Sigmoid colon (tissue), 7 donors: ENCODE results near the gene HES6. TPM values are rescaled to one million over a fixed set of nuclear protein-coding genes. Genes with fewer than 3 reads are reported as not detected.

Source experiments
- DNase-seq: peaks from one replicate; pipeline ENCODE4 v3.0.0-alpha.2; 2019
- H3K27ac ChIP-seq, 4 donors: fragments of 200-600 bp; sonication (generic); one replicate each; pipeline ENCODE4 v1.5.1; 2016 to 2019; ENCODE audit warnings: mild to moderate bottlenecking in 1 of 4
- H3K27me3 ChIP-seq, 3 donors: fragments of 200-600 bp; sonication (generic); one replicate each; pipeline ENCODE4 v1.5.1; 2019; ENCODE audit warnings: mild to moderate bottlenecking in 1 of 3
- H3K36me3 ChIP-seq, 4 donors: fragments of 200-600 bp; sonication (generic); one replicate each; pipeline ENCODE4 v1.5.1; 2016 to 2019
- H3K4me1 ChIP-seq, 4 donors: fragments of 200-600 bp; sonication (generic); one replicate each; pipeline ENCODE4 v1.5.1; 2017 to 2019
- H3K4me3 ChIP-seq, 4 donors: fragments of 200-600 bp; sonication (generic); one replicate each; pipeline ENCODE4 v1.5.1; 2017 to 2019; ENCODE audit warnings: mild to moderate bottlenecking in 2 of 4, moderate library complexity in 1 of 4
- H3K9me3 ChIP-seq, 4 donors: fragments of 200-600 bp in 3 of 4; sonication (generic) in 3 of 4; one replicate each; pipeline versions ENCODE4 v1.5.1 to v1.6.1; 2013 to 2019
- EP300 ChIP-seq, 4 donors: sonication (generic); formaldehyde crosslinking; IDR thresholded peaks; one replicate each; pipeline ENCODE4 v1.6.1; 2017; ENCODE audit warnings: antibody characterized with exemption in 4 of 4
- POLR2A ChIP-seq, 2 donors: fragments of 450-650 bp; IDR thresholded peaks; one replicate each; pipeline ENCODE4 v1.6.1; 2016; ENCODE audit warnings: antibody characterized with exemption in 2 of 2, mild to moderate bottlenecking in 2 of 2, moderate library complexity in 2 of 2
- POLR2AphosphoS5 ChIP-seq, 4 donors: sonication (generic); formaldehyde crosslinking; IDR thresholded peaks; one replicate each; pipeline ENCODE4 v1.6.1; 2017; ENCODE audit warnings: antibody characterized with exemption in 4 of 4
- WGBS, 2 donors: extraction: QIAGEN DNeasy Blood & Tissue Kit; methylation state at CpG; one replicate each; pipeline ENCODE4 v1.1.7; 2013; 5-methylcytosine and 5-hydroxymethylcytosine counted together
- intact Hi-C: fragments of 100-400 bp; cut with DNase I; formaldehyde crosslinking; loops from one replicate; pipeline ENCODE4 v1.15.1; 2023
- polyA plus RNA-seq, 3 donors: library from polyadenylated mRNA; stranded (reverse); fragments of 200-250 nt; gene quantifications; one replicate each; pipeline ENCODE4 v1.2.3, GENCODE V29; 2013
- total RNA-seq, 4 donors: library from RNA; depleted of rRNA; stranded (reverse); fragments of >200 nt; gene quantifications; one replicate each; pipeline ENCODE4 v1.1.0, GENCODE V29; 2016
- TF ChIP-seq, protein P1 (sequence below), 4 experiments: fragments of 450-650 bp in 3 of 4; fragments of 200-600 bp in 1 of 4; IDR thresholded peaks; one replicate each; pipeline ENCODE4 v1.5.1; 2016 to 2019; ENCODE audit warnings: antibody characterized with exemption in 4 of 4, mild to moderate bottlenecking in 3 of 4, moderate library complexity in 2 of 4
- donor health status: healthy with polysubstance abuse.
- donor health status: Bipolar disorder and iron deficiency.
- donor health status: healthy.

Gene HES6
- total and polyA plus RNA-seq, 7 donors, result 13.2 to 59.2 (median 27.3) TPM

DNA sequence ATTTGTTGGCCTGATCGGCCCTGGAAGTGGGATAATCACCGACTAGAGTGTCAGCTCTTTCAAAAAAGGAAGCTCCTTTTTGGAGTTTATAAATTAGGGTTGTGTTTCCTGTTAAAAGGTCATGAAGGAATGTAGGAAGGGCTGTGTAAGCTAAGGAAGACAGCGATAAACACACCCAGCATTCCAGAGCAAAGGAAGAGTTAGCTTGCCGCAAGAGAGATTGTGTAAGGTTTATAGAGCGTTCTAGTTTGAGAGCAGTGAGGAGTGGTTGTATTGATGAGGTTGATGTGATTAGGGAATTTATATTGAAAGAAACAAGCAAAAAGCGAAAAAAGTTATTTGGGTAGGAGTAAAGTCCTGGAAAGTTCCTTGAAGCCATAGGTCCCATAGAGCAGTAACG is 32.8 kb downstream of the HES6 start:
- Histone ChIP-seq H3K4me1 (peaks cover 0 to 13% (median 12%) of the 10 kb centered on the region in 4 donors), H3K9me3 (no peaks in the 10 kb centered on the region), H3K36me3 (no peaks in the 10 kb centered on the region), H3K4me3 (no peak overlapping the region), H3K27me3 (no peaks in the 10 kb centered on the region), H3K27ac (no peak overlapping the region)
- no peak for DNase-seq
- 75 to 82% methylated on average over 7 of the region's 7 CpGs for WGBS, 2 donors
- TF ChIP-seq, protein P1, sequence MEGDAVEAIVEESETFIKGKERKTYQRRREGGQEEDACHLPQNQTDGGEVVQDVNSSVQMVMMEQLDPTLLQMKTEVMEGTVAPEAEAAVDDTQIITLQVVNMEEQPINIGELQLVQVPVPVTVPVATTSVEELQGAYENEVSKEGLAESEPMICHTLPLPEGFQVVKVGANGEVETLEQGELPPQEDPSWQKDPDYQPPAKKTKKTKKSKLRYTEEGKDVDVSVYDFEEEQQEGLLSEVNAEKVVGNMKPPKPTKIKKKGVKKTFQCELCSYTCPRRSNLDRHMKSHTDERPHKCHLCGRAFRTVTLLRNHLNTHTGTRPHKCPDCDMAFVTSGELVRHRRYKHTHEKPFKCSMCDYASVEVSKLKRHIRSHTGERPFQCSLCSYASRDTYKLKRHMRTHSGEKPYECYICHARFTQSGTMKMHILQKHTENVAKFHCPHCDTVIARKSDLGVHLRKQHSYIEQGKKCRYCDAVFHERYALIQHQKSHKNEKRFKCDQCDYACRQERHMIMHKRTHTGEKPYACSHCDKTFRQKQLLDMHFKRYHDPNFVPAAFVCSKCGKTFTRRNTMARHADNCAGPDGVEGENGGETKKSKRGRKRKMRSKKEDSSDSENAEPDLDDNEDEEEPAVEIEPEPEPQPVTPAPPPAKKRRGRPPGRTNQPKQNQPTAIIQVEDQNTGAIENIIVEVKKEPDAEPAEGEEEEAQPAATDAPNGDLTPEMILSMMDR (IDR thresholded peaks at IDR 0.05), result no peak
- no peak for TF ChIP-seq EP300 (IDR thresholded peaks at IDR 0.05)
- no peak for TF ChIP-seq POLR2AphosphoS5 (IDR thresholded peaks at IDR 0.05)
- no peak for TF ChIP-seq POLR2A (IDR thresholded peaks at IDR 0.05)
- intact Hi-C loops, result loop anchor here (10.0 kb wide), 1 partner anchor 58 kb away; no protein-coding TSS in a partner anchor

GRCh38 chr2:238203973-238204683 is 35.7 kb downstream of the HES6 start:
- H3K9me3 ChIP-seq, result no peaks in the 10 kb centered on the region

DNA sequence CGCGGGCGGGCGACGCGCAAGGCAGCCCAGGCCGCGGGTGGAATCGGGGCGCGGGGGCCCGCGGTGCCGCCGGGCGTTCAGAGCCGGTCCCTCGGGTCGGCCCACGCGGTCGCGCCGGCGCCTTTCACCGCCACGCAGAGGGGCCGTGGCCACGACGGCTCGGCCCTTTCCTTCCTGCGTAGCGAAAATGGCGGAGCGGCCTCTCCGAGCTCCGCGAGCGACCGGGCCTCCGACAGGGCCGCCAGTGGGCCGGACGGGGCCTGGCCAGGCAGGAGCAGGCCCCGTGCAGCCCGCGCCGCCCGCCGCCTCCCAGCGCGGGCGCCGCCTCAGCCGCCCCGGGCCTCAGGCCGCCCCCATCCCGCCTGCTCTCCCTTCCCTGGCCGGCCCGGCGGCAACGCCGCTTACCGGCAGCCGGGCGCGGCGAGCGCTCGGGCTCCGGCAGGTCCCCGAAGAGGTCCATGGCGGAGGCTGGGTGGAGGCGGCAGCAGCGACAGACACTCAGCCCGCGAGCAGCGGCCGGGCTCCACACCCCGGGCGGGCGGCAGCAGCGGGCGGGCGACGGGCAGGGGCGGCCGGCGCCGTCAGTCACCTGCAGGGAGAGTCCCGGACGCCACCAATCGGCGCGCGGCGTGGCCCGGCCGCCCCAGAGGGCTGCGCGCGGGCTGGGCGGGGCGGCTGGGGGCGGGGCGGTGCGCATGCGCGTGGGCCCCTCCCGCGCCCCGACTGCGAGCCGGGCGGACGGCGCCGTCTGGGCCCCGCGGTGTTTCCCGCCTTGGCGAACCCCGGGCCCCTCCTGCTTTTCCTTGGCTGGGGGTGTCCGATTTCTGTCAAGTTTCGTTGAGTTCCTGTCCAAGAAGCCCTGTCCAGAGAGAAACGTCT is 36.5 kb downstream of the HES6 start, which contains the start of gene ILKAP:
TSS of gene ILKAP (minus strand) at position 602 of the 879 bp plus-strand sequence. CDS start at position 460, 142 bp downstream.
- WGBS, 2 donors, result 0% methylated on average over 126 of the region's 126 CpGs
- peaks cover 0 to 46% (median 43%) of the 10 kb centered on the region in 4 donors for H3K4me1 ChIP-seq
- no peaks in the 10 kb centered on the region for H3K36me3 ChIP-seq
- H3K9me3 ChIP-seq, result no peaks in the 10 kb centered on the region
- peak within 1 kb of the TSS; percentile 90 to 99 (median 95) for H3K27ac ChIP-seq
- TF ChIP-seq EP300 (IDR thresholded peaks at IDR 0.05) (no peak), POLR2A (IDR thresholded peaks at IDR 0.05) (peak; percentile 68 to 69), POLR2AphosphoS5 (IDR thresholded peaks at IDR 0.05) (peak; percentile 67 to 94 (median 84))
- TF ChIP-seq, protein P1 (IDR thresholded peaks at IDR 0.05), result no peak
- H3K4me3 ChIP-seq, result peak within 1 kb of the TSS; percentile 51 to 97 (median 82)
- no peaks in the 10 kb centered on the region for H3K27me3 ChIP-seq
- DNase-seq, result peak; percentile 95
- intact Hi-C loops, result loop anchor here (2.0 to 10.0 kb wide), 2 partner anchors 35 to 61 kb away; no protein-coding TSS in a partner anchor

More at GRCh38 chr2:238203973-238204683, 35.7 kb downstream of the HES6 start:
- peak overlapping the region; percentile 26 to 97 (median 82) for H3K4me3 ChIP-seq
- 58 to 64% methylated on average over 18 of the region's 18 CpGs for WGBS, 2 donors
- no peak for DNase-seq
- H3K27me3 ChIP-seq, result no peaks in the 10 kb centered on the region
- intact Hi-C loops, result loop anchor here (2.0 to 10.0 kb wide), 2 partner anchors 35 to 61 kb away; no protein-coding TSS in a partner anchor
- TF ChIP-seq POLR2AphosphoS5 (IDR thresholded peaks at IDR 0.05) (no peak), POLR2A (IDR thresholded peaks at IDR 0.05) (no peak), EP300 (IDR thresholded peaks at IDR 0.05) (no peak)
- TF ChIP-seq, protein P1 (IDR thresholded peaks at IDR 0.05), result no peak
- peak overlapping the region; percentile 90 to 99 (median 95) for H3K27ac ChIP-seq
- H3K36me3 ChIP-seq, result no peaks in the 10 kb centered on the region
- peaks cover 0 to 40% (median 37%) of the 10 kb centered on the region in 4 donors for H3K4me1 ChIP-seq

DNA sequence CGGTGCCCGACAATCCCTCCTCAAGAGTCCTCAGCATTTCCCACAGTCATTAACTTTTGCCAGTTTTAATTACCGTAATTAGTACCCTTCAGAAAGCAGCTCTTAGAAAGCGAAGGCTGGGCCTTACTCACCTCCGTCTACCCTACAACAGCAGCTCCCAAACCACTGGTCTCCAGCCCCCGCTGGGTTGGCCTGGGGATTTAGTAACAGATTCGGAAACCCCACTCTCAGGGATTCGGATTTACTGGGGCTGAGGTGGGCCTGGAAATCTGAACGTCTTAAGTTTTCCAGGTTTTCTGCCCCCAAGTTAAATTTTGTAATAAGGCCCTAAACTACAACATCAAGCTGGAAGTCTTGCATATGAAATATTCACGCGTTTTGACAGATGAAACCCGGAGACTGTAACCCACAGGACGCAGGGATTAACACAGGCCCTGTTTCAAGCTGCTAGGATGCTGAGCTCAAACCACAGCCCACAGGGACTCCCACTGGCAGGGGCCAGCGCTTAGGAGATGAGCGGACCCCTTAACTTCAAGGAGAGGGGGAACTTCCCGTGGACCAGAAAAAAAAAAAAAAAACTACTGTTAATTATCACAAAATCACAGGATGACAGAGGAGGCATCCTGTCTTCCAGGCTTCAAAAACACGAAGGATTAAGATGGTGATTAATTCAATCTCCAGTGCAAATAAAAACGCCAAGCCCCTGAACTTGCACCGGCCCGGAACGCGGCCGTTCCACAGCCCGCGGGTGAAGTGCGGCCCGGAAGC is 37.3 kb downstream of the HES6 start:
- Histone ChIP-seq H3K27ac (peak overlapping the region; percentile 90 to 99 (median 95)), H3K36me3 (no peaks in the 10 kb centered on the region), H3K4me3 (peak overlapping the region; percentile 51 to 97 (median 82)), H3K9me3 (no peaks in the 10 kb centered on the region), H3K4me1 (peaks cover 0 to 54% (median 47%) of the 10 kb centered on the region in 4 donors), H3K27me3 (no peaks in the 10 kb centered on the region)
- TF ChIP-seq, protein P1 (IDR thresholded peaks at IDR 0.05), result no peak
- no peak for TF ChIP-seq POLR2AphosphoS5 (IDR thresholded peaks at IDR 0.05)
- TF ChIP-seq POLR2A (IDR thresholded peaks at IDR 0.05), result no peak
- TF ChIP-seq EP300 (IDR thresholded peaks at IDR 0.05), result no peak
- intact Hi-C loops, result loop anchor here (2.0 to 10.0 kb wide), 2 partner anchors 36 to 62 kb away; no protein-coding TSS in a partner anchor
- no peak for DNase-seq
- 6 to 13% methylated on average over 27 of the region's 27 CpGs for WGBS, 2 donors
